GM23248 (cell line): ENCODE data around the gene LDLRAD4.

Source experiments
- EZH2 ChIP-seq: fragments of 200-600 bp; sonication (generic); IDR thresholded peaks from 2 replicates; pipeline ENCODE4 v1.6.1; 2018; ENCODE audit warnings: antibody characterized with exemption, mild to moderate bottlenecking; ENCODE audit not compliant: insufficient read depth, poor library complexity, severe bottlenecking
- EZH2phosphoT487 ChIP-seq: fragments of 200-600 bp; sonication (generic); IDR thresholded peaks from 2 replicates; pipeline ENCODE4 v1.6.1; 2018; ENCODE audit warnings: antibody characterized with exemption, moderate library complexity, mild to moderate bottlenecking, low read depth; ENCODE audit not compliant: insufficient read depth

- no peak for TF ChIP-seq EZH2phosphoT487
- TF ChIP-seq EZH2 = no peak
These were observed 396.9 kb downstream of the LDLRAD4 start for GRCh38 chr18:13615432-13615861.
